Measurements from ENCODE around the gene DLG2.
"Not testable (repeated sequence)": the region's sequence is repeated elsewhere in the genome, so short reads cannot be mapped to it uniquely, and the experiment has no call there.

Gene DLG2

DNA sequence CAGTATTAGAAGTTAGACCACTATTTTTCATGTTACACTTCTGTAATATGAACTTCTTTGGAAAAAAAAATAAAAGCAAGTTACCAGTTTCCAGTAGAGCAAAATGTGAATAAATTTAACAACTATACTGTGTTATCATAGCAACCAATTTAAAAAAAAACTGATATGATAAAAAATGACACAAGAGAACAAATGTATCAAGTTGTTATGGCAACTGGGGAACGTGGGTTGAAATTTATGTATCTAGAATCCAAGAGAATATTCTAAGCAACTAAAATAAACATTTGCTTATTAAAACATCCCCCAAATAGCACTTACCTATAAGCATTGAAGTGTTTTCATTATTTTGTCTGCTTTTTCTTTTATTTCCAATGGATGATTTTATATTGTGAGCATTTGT is 442.4 kb downstream of the DLG2 start:
- no peak for DNase-seq

DNA sequence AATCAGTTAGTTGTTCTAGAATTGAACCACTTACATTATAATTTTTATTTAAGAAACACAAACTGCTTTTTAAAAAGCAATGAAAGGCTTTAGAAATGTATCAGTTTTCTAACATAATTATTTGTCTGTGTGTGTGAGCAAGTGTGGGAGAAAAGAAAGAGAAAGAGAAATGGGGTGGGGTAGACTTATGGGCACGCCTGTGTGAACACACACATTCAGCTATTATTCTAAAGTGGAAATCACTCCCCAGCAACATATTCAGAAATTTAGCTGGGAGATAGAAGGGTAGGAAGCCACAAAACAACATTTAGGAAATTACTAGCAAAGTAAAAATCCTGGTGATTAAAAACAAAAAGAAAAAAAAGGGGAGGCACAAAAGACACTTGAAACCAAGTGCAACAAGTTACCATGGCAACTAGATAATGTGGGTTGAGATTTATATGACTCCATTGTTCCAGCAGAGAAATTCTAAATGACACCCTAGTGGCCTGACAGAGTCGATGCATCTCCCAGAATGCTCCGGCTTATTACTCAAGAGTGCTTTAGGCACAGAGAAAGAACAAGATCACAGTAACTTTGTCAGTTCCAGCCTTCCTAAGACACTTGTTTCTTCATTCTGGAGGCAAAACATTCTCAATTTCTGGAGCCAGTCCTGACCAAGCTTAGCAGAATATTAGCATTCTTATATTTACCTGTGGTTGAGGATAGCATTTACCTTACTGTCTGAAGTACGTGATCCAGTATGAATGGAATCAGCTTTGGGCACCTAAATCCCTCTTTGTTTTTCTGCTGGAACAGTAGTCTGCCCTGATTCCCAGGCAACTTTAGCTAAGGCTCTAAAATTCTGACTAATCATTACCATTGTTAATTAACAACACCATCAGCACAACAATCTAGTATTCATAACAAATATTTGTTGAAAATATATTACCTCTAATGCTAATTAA is 444.4 kb downstream of the DLG2 start:
- DNase-seq, result no peak

DNA sequence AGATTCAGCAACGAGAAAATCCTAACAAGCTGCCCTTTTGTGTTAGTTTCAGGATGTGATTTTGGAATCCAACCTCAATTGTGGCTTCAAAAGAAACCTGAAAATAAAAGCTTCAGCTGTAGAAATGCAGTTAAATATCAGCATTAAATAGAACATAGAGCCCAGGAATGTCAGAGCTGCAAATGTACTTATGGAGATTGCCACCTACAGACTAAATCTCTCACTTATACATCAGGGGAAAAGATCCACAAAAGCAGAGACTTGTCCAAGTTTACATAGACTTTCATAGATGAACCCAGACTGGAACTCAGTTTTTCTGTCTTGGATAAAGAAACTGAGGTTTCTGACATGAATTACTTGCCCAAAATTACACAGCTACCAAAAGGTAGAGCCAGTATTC is 446.6 kb downstream of the DLG2 start:
- DNase-seq, result no peak

DNA sequence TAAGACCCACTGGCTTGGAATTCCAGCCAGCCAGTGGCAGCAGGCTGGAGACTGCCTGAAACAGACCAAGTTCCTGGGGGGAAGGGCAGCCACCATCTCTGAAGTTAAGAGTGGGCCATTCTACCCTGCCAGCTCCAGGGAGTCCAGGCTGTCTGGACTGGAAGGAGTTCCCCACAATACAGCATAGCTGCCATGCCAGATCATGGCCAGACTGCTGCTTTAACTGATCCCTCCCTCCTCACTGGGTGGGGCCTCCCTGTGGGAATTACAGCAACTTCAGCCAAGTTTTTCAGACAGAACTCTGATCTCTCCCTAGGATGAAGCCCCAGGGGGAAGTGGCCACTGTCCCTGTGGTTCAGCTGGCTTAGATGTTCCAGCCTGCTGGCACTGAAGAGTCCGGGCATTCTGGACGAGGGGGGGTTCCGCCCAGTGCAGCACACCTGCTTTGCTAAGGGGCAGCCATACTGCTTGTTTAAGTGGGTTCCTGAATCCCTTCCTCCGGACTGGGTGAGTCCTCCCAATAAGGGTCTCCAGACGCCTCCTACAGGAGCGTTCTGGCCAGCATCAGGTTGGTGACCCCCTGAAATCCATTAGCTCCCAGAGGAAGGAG is 455.4 kb downstream of the DLG2 start:
- DNase-seq, result no peak

DNA sequence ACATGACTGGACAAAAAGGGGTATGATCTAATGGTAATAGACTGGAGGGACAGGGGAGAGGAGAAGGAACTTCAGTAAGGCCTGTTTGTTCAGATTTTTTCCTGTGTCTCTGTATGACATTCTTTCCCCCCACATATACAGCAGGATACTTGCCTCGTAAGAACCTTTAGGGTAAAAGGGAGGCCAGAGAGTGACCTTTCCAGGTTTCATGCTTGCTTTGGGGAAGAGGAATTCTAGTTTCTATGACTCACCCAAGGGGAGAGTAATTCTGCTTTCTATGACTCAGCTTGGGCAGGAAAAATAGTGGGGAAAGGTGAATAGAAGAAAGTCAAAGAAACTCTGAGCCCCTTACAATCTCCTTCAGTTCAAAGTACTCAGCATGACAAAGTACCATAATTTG is 457.0 kb downstream of the DLG2 start:
- no peak for DNase-seq

DNA sequence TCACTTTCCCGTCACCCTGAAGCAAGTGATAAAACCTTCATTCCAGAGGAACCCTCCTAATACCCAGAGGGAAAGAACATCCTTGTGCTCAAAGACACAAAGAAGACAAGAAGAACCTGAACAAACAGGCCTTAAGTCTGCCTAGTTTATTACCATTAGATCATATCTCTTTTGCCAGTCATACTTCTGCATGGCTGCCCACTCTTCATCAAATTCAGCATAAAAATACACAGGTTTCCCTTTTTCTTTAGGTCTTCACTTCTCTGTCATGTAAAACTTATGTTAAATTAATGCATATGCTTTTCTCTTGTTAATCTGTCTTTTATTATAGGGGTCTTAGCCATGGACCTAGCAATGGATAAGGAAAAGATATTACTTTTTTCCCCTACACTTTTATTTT is 459.7 kb downstream of the DLG2 start:
- DNase-seq, result no peak

DNA sequence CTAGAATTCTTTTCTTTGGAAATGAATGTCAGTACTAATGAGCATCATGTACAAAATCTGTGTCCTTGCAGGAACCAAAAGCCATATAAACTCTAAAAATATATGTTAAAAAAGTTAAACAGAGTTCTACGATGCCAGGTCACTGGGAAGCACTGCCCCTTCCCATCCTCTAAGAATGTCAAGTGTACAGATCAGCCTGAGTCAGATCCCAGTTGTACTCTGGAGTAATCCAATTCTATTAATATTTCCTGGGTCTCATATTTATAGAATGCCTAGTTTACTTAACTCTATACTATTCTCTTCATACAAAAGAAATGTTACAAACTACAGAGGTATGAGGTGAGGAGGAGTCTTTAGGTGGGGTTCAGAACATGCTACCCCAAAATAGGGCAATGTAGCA is 460.1 kb downstream of the DLG2 start:
- no peak for DNase-seq

DNA sequence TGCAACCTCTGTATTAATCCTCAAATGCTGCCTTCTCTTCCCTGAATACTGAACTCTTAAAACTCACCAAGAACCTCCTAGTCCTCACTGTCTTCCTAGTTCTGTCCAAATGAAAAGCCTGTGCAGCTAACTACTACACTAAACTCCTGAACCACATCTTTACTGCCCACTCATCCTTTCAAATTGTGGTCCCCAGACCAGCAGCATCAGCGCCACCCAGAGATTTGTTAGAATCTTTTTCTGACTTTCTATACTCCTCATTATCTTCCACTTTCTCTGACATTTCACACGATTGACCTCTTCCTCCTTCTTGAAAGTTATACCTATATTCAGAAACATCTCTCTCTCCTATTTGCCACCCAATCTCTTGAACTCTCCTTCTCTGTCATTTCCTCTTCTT is 461.3 kb downstream of the DLG2 start:
- DNase-seq, result no peak

DNA sequence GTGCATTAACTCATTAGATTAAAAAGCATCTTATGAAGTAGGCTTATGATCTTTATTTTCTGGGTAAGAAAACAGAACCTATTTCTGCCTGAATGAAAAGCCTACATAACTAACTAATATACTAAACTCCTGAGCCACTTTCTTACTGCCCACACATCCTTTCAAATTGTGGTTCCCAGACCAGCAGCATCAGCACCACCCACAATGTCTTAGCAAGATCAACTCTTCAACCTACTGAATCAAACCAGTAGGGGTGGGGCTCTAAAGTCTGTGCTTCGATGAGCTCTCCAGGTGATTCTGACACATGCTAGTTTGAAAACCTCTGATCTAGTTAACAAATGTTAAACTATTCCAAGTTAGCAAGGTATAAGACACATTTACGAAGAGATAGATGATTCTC is 462.4 kb downstream of the DLG2 start:
- no peak for DNase-seq

DNA sequence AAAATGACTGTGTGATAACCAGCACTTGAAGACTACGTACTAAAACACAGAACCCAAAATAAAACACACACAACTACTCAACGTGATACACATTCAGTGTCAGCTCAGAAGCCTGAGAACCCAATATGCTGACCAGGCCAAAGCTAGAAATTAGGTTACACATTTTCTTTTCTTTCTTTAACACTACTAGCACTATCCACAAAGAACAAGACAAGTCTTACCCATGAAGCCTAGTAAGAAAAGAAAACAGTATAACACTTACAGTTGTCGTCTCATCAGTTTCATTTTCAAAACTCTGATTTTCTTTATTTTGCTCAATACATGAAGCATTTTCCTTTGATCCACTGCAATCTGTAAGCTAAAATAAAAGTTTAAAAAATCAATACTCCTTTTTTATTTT is 472.9 kb downstream of the DLG2 start:
- DNase-seq, result no peak

DNA sequence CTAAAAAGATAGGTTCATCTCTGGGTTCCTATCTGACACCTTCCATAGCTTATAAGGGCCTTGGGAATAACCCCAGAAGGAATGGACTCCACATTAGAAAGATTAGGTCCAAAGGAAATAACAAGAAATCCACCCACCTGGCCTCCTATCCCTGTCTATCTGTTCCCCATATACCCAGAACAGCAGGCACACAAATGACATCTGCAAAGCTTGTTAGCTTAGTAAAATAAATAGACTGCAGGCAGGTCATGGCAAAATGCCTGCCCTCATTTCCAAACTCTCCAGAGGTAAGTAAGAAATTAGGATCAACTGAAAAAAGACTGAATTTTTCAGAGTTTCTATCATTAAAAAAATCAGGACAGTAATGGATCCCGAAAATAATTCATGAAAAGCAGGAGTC is 489.5 kb downstream of the DLG2 start:
- DNase-seq, result no peak

DNA sequence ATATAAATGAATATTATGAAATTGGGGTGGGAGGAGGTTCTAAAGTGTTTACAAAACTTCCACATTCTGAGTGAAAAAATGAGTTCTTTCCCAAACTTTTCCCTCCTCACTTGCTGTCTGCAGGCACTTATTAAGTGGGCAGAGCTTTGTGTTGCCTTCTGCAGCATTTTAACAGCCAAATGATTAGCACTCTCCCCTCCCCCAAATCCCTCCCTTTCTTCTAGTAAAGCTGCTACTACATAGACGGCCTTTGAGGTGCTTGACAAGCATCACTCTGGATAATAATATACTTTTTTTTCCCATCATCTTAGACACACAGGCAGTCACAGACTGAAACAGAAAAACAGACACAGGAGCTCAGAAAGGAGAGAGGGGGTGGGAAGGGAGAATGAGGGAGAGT is 493.5 kb downstream of the DLG2 start:
- DNase-seq, result no peak

DNA sequence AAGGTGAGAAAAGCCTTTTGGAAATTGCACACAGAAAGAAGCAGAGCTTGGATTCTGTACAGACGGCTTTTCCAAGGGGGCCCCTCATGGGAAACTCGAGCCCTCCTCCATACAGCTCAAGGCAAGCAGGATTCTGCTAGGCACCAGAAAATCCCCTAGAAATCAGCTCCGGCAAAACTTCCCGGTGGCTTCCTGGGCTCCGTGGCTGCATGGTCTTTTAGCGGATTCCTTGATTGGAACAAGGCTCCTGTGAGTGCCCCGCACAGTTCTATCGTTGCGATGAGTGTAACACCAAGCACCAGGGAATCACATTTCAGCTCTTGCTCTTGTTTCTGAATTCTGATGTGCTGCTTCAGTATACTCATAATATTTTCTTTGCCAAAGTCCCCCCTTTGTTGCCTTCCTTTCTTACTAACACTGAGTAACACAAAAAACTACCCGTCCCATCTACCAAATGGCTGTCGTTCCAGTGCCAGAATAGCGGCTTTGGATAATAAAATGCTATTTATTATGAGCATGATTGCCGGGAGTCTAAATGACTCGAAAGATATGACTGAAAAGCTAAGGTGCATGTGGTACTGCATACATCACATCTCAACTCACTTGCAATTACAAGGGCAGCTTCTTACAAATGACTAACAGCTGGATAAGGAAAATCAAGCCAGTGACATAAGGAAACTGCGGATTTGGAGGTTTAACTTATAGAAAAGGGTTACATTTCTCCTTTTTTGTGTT is 494.1 kb downstream of the DLG2 start:
- DNase-seq, result no peak

DNA sequence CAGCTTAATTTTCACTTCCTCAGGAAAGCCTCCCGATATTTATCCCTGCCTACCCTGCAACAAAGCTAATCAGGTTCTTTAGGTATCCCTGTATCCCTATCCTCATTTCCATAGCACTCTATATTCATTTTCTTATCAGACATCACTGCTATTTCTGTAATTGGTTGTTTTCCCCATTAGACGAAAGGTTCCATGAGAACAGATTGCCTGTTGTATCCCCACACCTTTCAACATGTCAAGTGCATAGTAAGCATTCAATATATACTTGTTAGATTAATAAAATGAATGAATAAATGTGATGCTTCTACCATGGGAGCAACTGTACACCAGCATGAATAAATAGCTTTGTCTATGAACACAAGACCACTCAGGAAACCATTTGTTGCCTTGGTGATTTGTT is 499.8 kb downstream of the DLG2 start:
- no peak for DNase-seq

DNA sequence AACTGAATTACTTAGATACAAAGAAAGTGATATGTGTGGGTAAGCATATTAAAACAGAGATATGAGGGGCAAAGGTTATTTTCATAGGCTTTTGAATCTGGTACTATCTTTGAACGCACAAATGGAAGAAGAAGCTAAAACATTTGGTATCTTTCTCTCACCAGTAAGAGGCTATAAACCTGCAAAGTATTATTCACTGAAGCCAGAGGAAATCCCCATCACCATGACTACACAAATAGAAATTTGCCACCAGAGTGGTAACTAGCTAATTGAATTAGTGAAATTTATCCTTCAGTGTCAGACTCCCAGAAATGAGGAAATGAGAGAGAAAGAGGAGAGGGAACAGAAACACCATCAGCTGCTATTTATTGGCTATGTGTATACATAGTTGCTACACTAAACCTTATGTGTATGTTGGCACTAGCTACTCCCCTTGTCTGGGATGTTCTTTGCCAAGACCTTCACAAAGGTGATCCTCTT is 503.4 kb downstream of the DLG2 start:
- DNase-seq, result no peak

DNA sequence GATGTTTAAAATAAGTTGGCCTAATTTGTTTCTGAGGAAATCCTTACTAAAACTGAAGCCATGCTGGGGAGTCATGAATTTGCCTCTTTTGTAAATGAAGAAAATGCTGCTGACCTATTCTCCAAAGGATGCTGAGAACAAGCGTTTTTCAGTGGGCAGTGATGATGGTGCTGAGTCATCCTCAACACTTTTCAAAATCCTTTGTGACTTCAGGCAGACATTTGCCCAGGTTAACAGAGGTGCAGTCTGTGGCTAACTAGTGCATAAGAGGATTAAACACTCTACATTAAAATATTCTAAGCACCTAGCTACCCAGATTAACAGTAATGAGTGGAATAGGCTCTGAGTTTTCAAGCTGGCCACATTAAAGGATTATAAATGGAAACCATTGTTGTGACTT is 509.0 kb downstream of the DLG2 start:
- no peak for DNase-seq

DNA sequence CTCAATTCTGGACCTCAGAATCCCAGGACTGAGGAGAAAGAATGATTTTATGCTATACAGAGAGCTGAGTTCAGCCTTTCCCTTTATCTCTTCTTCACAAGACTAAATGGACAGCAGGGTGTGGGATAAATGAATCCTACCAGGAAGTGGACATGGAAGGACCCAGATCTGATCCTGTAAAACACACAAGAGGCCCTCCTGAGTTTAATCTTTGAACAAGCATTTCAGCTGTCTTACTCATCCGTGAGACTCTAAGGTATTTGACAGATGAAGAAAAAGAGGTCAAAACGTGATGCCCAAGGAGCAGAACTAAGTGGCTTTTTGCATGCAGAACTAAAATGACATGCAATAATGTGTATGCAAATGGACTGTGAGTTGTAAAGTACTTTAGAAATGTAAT is 511.3 kb downstream of the DLG2 start:
- DNase-seq, result no peak

DNA sequence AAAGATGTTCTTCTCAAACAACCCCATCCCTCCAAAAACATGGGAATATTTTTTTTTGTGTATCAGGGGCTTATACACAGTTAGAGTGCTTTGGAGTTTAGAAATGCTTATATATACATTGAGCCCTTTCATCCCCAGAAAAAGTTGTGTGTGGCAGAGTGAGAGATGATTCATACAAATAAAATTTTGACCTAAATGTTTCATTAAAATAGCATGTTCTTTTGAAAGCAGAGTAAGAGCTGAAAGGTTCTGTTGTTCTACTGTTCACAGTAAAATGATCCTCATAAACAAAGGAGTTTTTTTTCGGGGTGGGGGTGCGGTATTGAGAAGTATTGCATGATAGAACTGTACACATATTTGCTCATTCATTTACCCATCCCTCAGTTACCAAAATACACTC is 512.4 kb downstream of the DLG2 start:
- DNase-seq, result no peak

DNA sequence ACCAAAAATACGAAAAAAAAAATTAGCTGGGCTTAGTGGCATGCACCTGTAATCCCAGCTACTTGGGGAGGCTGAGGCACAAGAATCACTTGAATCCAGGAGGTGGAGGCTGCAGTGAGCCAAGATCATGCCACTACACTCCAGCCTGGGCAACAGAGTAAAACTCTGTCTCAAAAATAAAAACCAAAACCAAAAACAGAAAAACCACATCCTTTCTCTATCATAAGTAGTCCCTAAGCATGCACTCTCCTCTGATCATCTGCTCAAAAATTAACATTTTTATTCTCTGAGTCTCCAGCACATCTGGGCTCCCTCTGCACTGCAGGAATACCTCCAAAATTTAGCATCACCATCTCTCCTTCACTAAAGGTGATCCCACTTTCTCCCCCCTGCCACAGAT is 516.9 kb downstream of the DLG2 start:
- DNase-seq, result not testable (repeated sequence)

DNA sequence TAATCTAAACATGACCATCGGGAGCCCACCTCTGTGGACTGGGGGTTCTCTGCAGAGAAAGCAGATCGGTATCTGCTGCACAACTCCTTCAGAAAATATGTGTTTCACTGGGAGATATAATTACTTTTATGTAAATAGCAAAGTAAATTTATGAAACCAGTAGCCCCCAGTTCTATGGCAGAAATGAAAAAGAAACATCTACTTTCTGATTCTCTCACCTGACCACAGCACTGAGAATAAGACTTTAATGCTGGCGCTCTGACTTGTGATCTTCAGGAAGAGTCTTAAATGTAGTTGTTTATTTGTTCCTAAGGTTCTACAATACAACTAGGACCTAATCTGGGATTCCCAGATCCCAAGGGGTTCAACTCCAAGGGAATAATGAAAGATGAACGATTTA is 518.0 kb downstream of the DLG2 start:
- no peak for DNase-seq

DNA sequence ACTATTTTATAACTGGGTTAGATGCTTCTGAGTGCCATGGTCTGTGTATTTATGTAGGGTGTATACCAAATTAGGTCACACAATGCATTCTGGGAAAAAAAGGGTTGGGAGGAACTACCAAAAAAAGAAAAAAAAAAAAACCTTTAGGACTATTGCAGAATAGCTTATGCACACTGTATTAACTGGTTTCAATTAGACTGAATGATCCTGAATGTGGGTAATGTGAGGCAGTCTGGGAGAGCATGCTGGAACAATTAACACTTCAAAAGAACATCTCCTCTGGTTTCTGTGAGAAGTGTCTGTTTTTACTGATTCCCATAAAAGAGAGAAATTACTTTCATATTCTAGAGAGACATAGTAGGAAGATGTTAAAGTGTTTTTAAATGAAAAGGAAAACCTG is 521.3 kb downstream of the DLG2 start:
- no peak for DNase-seq

DNA sequence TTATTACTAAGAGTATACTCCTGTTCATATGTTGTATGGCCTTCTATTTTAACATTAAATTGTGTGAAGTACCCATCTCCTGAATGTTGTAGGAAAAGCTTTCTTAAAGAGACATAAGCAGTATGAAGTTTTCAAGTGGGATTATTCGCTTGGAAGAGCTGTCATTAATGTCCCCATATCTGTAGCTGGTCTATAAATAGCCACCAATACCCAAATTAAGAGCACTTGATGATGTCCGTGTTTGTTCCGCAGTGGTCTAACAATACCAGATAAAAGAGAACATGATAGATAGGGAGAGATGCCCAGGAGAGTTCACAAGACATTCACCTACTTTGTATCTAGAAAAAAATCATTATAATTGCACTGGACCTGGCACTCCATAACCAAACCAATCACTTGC is 527.6 kb downstream of the DLG2 start:
- DNase-seq, result no peak

DNA sequence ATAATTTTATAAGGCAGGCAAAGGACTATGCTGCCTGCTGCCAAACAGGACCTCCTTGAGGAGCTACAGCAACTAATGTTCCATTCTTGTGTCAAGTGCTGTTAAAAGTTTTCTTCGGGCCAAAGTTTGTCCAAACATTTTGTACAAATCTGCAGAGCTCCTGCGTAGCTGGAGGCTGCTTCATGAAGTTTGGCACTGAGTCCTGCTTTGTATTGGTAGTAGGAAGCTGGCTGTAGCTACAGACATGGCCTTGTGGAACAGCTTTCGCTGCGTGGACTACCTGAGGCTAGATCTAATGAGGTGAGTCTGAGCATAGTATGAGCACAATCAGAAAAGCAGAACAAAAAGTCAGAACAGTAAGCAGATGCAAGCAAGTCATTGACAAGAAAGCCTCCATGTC is 528.1 kb downstream of the DLG2 start:
- DNase-seq, result no peak

DNA sequence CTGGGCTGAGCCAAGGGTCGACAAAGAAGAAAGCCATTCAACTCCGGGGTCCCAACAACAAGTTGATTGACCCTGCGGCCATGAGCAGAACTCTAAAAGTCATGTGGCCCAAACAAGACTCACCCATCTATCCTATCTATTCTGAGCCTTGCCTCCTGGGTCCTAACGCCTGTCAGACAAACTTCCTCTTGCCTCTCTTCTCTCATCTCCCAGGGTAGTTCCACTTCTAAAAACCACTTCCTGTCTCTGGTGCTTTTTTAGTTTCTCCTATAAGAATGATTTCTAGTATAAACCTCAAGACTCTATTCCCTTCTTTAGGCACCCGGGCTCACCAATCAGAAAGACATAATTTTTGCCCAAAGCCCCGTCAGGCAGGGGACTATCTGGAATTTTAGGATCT is 530.2 kb downstream of the DLG2 start:
- DNase-seq, result no peak

Data from effector CD4-positive, alpha-beta T cell (primary cell).